Testis (tissue), 3 donors: ENCODE measurements around the gene TCF7L2. TPM values are rescaled to one million over a fixed set of nuclear protein-coding genes. Genes with fewer than 3 reads are reported as not detected.

Source experiments
- DNase-seq: peaks from one replicate; pipeline ENCODE4 v3.0.0-alpha.2; 2019
- H3K27ac ChIP-seq, 2 donors: fragments of 200-600 bp; sonication (generic); one replicate each; pipeline ENCODE4 v1.5.1; 2019
- H3K27me3 ChIP-seq: fragments of 200-600 bp; sonication (generic); one replicate; pipeline ENCODE4 v1.5.1; 2019
- H3K36me3 ChIP-seq: fragments of 200-600 bp; sonication (generic); one replicate; pipeline ENCODE4 v1.5.1; 2017; ENCODE audit warnings: low read depth; ENCODE audit errors: missing control alignments
- H3K4me1 ChIP-seq: fragments of 200-600 bp; sonication (generic); one replicate; pipeline ENCODE4 v1.5.1; 2019
- H3K4me3 ChIP-seq, 2 donors: fragments of 200-600 bp; sonication (generic); one replicate each; pipeline ENCODE4 v1.5.1; 2017 to 2019
- H3K9me3 ChIP-seq: fragments of 200-600 bp; sonication (generic); one replicate; pipeline ENCODE4 v1.5.1; 2017
- CTCF ChIP-seq, 3 experiments: fragments of 450-650 bp in 2 of 3; fragments of 200-600 bp in 1 of 3; sonication (generic) in 1 of 3; IDR thresholded peaks; one replicate each; pipeline ENCODE4 v1.5.1; 2016 to 2019; ENCODE audit warnings: antibody characterized with exemption in 3 of 3, mild to moderate bottlenecking in 2 of 3, moderate library complexity in 1 of 3
- POLR2A ChIP-seq: fragments of 450-650 bp; IDR thresholded peaks from one replicate; pipeline ENCODE4 v1.6.1; 2017; ENCODE audit warnings: antibody characterized with exemption, mild to moderate bottlenecking, moderate library complexity
- WGBS, 2 donors: methylation state at CpG; one replicate each; pipeline ENCODE4 v1.1.5; 2018; 5-methylcytosine and 5-hydroxymethylcytosine counted together
- intact Hi-C: fragments of 100-400 bp; cut with DNase I; formaldehyde crosslinking; loops from one replicate; pipeline ENCODE4 v1.15.1; 2023; ENCODE audit warnings: low total_unique reads
- polyA plus RNA-seq: library from polyadenylated mRNA; stranded (reverse); fragments of 350-450 nt; fragmentation: Illumina TruSeq; extraction: RNeasy Lipid Tissue Mini Kit (QIAGEN cat#74804); gene quantifications from one replicate; pipeline ENCODE4 v1.2.3, GENCODE V29; 2014; ENCODE audit warnings: low read depth, low replicate concordance; ENCODE audit not compliant: insufficient read depth
- total RNA-seq, 2 donors: library from RNA; depleted of rRNA; stranded (reverse); fragments of >200 nt; gene quantifications; one replicate each; pipeline ENCODE4 v1.2.3, GENCODE V29; 2016

Gene TCF7L2
- total and polyA plus RNA-seq, 3 donors from 2014 or later, result 18.5 to 25.4 (median 23.3) TPM

GRCh38 chr10:113019692-113020474, 69.8 kb downstream of the TCF7L2 start:
- 64 to 69% methylated on average over 12 of the region's 12 CpGs for WGBS, 2 donors
- Histone ChIP-seq H3K4me1 (peaks cover 13% of the 10 kb centered on the region), H3K36me3 (no peaks in the 10 kb centered on the region), H3K4me3 (no peak overlapping the region), H3K27me3 (no peaks in the 10 kb centered on the region), H3K27ac (no peak overlapping the region), H3K9me3 (no peaks in the 10 kb centered on the region)
- no peak for TF ChIP-seq CTCF (IDR thresholded peaks at IDR 0.05)
- TF ChIP-seq POLR2A, result no peak
- intact Hi-C loops, result no loop called here
- DNase-seq, result no peak

GRCh38 chr10:113020475-113020753, 70.4 kb downstream of the TCF7L2 start:
- Histone ChIP-seq H3K4me3 (no peak overlapping the region), H3K9me3 (no peaks in the 10 kb centered on the region), H3K27ac (no peak overlapping the region), H3K36me3 (no peaks in the 10 kb centered on the region), H3K4me1 (peaks cover 13% of the 10 kb centered on the region), H3K27me3 (no peaks in the 10 kb centered on the region)
- TF ChIP-seq CTCF (IDR thresholded peaks at IDR 0.05) (no peak), POLR2A (no peak)
- intact Hi-C loops, result no loop called here
- WGBS, 2 donors, result 67 to 71% methylated on average over 2 of the region's 2 CpGs
- DNase-seq, result no peak

GRCh38 chr10:113020838-113021237, 70.8 kb downstream of the TCF7L2 start:
- H3K4me3 ChIP-seq, result no peak overlapping the region
- H3K4me1 ChIP-seq, result peaks cover 13% of the 10 kb centered on the region
- no peak for DNase-seq
- no peaks in the 10 kb centered on the region for H3K36me3 ChIP-seq
- no peaks in the 10 kb centered on the region for H3K27me3 ChIP-seq
- no peak for TF ChIP-seq CTCF (IDR thresholded peaks at IDR 0.05)
- no peaks in the 10 kb centered on the region for H3K9me3 ChIP-seq
- no peak overlapping the region for H3K27ac ChIP-seq
- WGBS, 2 donors, result 71 to 78% methylated on average over 7 of the region's 7 CpGs
- intact Hi-C loops, result no loop called here

- no peaks in the 10 kb centered on the region for H3K36me3 ChIP-seq
- no peaks in the 10 kb centered on the region for H3K9me3 ChIP-seq
- H3K27ac ChIP-seq, result no peak overlapping the region
- peaks cover 11% of the 10 kb centered on the region for H3K4me1 ChIP-seq
- WGBS, 2 donors, result 78 to 80% methylated on average over 9 of the region's 9 CpGs
- no peak for TF ChIP-seq CTCF (IDR thresholded peaks at IDR 0.05)
- TF ChIP-seq POLR2A, result no peak
- no peaks in the 10 kb centered on the region for H3K27me3 ChIP-seq
- no peak overlapping the region for H3K4me3 ChIP-seq
- intact Hi-C loops, result no loop called here
- no peak for DNase-seq
These were observed 71.4 kb downstream of the TCF7L2 start for GRCh38 chr10:113021268-113022040.
